A172 (cell line): Measurements from ENCODE around the gene GSTO2. TPM values are rescaled to one million over a fixed set of nuclear protein-coding genes. Genes with fewer than 3 reads are reported as not detected.

Source experiments
- DNase-seq: peaks from one replicate; pipeline ENCODE4 v3.0.0-alpha.2; 2015; ENCODE audit warnings: low spot score
- total RNA-seq: library from RNA; depleted of rRNA; stranded (reverse); fragments of >200 nt; shearing (Covaris generic); gene quantifications from 2 replicates; pipeline ENCODE4 v1.2.3, GENCODE V29; 2014

GSTO2 gene
- total RNA-seq, 1 experiment from 2014 or later = 5.2 TPM

- no peak for DNase-seq
Observed at GRCh38 chr10:104307576-104308438, 38.8 kb downstream of the GSTO2 start.

GRCh38 chr10:104308439-104308903, 39.5 kb downstream of the GSTO2 start:
- DNase-seq = no peak

GRCh38 chr10:104309980-104310978, 41.3 kb downstream of the GSTO2 start:
- peak; percentile 85 for DNase-seq

GRCh38 chr10:104311184-104311720, 42.3 kb downstream of the GSTO2 start:
- no peak for DNase-seq

GRCh38 chr10:104314591-104315485, 45.9 kb downstream of the GSTO2 start:
- DNase-seq = no peak

GRCh38 chr10:104315486-104315921, 46.5 kb downstream of the GSTO2 start:
- no peak for DNase-seq

GRCh38 chr10:104316321-104317099, 47.5 kb downstream of the GSTO2 start:
- no peak for DNase-seq

GRCh38 chr10:104317269-104317710, 48.3 kb downstream of the GSTO2 start:
- DNase-seq = peak; percentile 74

- DNase-seq = peak; percentile 63
Observed at GRCh38 chr10:104317726-104318299, 48.8 kb downstream of the GSTO2 start.

GRCh38 chr10:104318326-104318725, 49.3 kb downstream of the GSTO2 start:
- DNase-seq = no peak

GRCh38 chr10:104318810-104319741, 50.1 kb downstream of the GSTO2 start:
- no peak for DNase-seq

- no peak for DNase-seq
Observed at GRCh38 chr10:104321226-104321625, 52.2 kb downstream of the GSTO2 start.

- no peak for DNase-seq
Observed at GRCh38 chr10:104321725-104322415, 52.9 kb downstream of the GSTO2 start.

GRCh38 chr10:104322416-104322782, 53.4 kb downstream of the GSTO2 start:
- DNase-seq = no peak

- no peak for DNase-seq
Observed at GRCh38 chr10:104323085-104323484, 54.1 kb downstream of the GSTO2 start.

GRCh38 chr10:104323760-104324201, 54.8 kb downstream of the GSTO2 start:
- no peak for DNase-seq

GRCh38 chr10:104324221-104324686, 55.3 kb downstream of the GSTO2 start:
- no peak for DNase-seq

GRCh38 chr10:104324931-104325330, 55.9 kb downstream of the GSTO2 start:
- no peak for DNase-seq
